ENCODE measurements around the gene TBL1XR1.

Gene TBL1XR1

GRCh38 chr3:176994891-176995781 lies 202.1 kb downstream of the TBL1XR1 start:
- DNase-seq = no peak

DNA sequence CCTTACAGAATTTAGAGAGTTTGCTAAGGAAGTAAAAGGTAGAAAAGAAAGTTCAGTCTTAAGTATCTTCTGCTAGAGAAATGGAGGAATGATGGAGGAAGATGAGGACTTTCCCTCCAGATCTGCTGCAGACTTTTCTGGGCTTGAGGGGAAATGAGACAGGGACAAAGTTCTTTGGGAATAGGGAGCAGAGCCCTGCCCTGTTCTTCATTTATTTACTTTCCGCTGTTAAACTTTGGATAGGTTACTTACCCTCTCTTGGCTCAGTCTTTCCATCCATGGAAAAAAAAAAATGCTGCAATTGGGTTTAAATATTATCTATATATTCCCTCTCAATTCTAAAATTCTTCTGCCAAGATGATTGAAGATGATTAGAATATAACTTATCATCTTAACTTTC lies 202.9 kb downstream of the TBL1XR1 start:
- no peak for DNase-seq

DNA sequence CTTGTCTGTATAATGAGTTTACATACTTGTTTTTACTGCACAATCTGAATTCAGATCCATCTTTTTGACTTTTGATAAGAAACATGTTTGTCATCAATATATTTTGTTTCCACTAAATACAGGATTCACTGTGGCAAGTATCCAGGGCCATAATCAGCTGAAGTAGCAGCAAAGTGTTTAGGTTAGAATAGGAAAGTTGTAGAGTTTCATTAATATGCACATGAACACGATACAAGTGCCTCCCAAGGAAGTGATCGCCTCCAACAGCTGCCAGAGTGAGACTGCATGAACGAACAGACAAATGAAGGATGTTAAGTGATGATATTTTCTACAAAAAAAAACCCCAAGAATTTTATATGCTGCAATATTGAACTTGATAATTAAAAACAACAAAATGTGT lies 204.3 kb downstream of the TBL1XR1 start:
- DNase-seq = no peak

GRCh38 chr3:176992565-176992964 lies 204.7 kb downstream of the TBL1XR1 start:
- DNase-seq = no peak

GRCh38 chr3:176988795-176989194 lies 208.5 kb downstream of the TBL1XR1 start:
- no peak for DNase-seq

DNA sequence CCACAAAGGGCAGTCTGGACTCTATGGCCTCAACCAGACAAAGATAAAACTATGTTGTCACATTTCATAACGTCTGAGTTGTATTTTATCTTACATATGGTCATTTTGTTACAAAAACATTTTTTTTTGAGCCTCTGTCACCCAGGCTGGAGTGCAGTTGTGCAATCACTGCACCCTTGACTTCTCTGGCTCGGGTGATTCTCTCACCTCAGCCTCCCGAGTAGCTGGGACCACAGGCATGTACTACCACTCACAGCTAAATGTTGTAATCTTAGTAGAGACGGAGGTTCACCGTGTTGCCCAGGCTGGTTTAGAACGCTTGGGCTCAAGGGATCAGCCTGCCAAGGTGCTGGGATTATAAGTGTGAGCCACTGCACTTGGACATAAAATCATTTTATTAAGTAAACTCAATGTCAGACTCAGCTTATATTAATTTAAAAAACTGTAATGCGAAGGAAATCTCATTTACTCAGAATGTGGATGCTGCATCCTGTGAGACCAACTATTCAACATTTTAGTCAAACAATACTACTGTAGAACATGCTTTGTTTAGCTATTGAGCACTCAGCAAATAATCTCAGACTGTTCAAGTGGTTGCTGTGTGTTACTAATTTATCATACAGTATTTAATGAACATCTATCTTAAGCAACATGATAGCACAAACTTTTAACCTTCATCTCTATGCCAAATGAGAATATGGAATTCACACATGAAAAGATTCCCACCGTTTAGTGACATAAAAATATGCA lies 209.2 kb downstream of the TBL1XR1 start:
- DNase-seq = peak; percentile 2

GRCh38 chr3:176978441-176978840 lies 218.8 kb downstream of the TBL1XR1 start:
- no peak for DNase-seq

- DNase-seq = no peak
Observed at GRCh38 chr3:176977331-176977730, 220.0 kb downstream of the TBL1XR1 start.

- DNase-seq = no peak
Observed at GRCh38 chr3:176976586-176976985, 220.7 kb downstream of the TBL1XR1 start.

DNA sequence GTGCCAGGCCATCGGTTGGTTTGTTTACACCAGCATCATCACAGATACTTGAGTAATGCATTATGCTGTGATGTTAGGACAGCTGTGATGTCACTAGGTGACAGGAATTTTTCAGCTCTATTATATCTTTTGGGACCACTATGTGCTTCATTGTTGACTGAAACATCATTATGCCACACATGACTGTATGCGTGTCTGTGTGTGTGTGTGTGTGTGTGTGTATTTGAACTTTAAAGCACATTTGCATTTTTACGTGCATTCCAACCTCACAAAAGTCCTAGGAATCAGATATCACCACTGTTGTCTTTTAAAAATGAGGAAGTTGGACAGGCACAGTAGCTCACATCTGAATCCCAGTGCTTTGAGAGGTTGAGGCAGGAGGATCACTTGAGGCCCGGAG lies 223.0 kb downstream of the TBL1XR1 start:
- no peak for DNase-seq

- no peak for DNase-seq
Observed at GRCh38 chr3:176971613-176972174, 225.6 kb downstream of the TBL1XR1 start.

DNA sequence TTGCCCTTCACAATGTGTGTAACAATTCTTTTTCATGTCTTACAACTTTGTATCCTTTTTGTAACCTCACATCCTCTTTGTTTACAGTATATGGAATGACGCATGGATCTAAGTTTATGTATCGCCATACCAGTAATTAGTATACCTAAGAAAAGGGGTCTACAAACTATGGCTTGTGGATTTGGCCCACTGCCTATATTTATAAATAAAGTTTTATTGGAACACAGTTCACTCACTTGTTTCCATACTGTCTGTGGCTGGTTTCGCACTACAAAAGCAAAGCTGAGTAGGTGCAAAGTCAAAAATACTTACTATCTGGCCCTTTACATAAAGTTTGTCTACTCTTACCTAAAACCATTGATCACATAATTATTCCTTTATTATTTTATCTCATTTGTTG lies 226.5 kb downstream of the TBL1XR1 start:
- DNase-seq = no peak

- DNase-seq = no peak
Observed at GRCh38 chr3:176969506-176969905, 227.8 kb downstream of the TBL1XR1 start.

Data from DMS79 (cell line).